ENCODE data around the gene R3HCC1L.

The R3HCC1L gene

DNA sequence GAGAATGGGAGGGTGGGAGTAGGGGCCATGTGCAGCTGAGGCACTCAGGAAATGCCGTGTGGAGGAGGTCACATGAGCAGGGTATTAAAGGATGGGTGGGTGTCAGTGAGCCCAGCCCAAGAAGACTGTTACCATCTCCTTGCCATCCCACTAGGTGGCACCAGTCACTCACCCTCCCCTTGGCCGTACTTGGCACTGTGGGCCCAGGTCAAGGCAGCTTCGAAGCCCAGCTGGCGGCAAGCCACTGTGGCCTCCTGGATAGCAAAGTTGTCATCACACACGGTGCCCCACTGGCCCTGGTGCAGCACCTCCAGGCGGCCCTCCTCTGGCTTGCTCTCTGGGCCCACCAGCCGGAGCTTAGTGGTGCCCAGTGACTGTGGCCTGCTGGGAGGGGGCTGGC lies 128.1 kb downstream of the R3HCC1L start:
- no peak for DNase-seq

DNA sequence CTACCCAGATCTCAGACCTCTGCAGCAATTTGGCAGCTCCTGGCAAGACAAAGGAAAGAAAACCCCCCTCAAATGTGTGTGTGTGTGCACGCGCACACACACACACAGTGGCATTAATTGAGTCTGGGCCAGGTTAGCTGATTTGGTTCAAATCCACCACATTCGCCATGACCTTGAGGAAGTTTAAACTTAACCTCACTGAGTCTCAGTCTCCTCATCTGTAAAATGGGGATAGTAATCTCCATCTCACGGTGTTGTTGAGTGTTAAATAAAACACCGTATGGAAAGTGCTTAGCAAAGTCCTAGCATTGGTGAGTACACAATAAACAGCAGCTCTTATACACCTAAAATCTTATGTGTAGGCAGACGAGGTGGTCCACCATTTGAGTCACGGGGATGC lies 128.6 kb downstream of the R3HCC1L start:
- no peak for DNase-seq

DNA sequence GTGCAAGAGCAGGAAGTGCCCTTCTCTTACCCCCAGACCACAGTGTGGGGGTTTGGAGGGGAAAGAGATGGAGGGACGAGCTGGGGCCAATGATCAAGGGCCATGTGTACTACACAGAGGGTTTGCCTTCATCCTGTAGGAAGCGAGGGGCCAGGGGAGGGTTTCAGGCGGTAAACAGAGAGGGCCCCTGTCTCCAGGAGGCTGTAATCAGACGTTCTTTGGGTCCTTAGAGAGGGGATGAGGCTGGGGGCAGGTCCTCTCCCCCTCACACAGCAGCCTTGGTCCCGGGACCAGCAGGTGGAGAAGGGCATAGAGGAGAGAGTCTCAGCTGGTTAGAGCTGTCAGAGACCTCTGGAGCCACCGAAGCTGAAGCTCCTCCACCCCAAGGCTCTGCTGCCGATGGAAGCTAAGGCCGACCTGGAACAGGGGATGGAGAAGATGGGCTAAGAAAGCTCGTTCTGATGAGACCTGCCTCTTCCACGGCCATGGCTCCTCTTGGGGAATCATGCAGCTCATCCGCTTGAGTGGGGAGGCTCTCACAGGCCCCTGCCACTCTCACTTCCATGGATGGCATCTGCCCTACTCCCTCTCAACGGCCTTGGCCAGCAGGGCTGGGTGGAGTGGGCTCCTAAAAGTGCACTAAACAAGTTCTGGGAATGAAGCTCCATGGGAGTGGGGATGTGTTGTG lies 130.1 kb downstream of the R3HCC1L start:
- no peak for DNase-seq

DNA sequence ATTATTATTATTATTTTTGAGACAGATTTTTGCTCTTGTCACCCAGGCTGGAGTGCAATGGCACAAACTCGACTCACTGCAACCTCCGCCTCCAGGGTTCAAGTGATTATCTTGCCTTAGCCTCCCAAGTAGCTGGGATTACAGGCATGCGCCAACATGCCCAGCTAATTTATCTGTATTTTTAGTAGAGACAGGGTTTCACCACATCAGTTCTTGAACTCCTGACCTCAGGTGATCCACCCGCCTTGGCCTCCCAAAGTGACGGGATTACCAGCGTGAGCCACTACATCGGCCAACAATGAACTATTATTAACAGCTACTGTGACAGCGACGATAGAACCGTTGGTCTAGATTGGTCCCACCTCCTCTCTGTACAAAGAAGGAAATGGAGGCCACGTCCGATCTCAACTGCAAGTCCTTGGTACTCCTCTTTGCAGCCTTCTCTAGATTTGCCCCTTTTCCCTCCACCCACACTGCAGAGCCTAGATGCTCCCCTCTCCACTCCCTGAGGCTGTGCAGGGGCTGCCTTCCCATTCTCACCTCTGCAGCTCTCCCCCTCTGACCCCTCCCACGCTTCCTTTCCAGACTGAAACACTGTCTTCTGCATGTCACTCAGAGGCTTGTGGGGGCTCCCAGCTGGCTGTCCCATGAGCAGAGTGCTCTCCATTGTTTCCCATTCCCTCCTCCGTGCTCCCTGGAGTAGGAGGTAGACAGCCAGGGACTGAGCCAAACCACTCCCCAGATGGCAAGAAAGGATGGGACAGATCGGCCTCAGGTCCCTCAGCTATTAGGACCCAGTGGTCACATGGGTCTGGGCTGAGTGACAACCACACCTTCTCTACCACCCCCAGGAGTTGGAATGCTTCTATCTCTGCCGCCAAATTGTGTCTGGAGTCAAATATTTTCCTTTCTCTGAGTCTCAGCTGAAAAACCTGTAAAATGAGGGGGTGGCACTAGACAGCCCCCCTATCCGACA lies 131.2 kb downstream of the R3HCC1L start:
- no peak for DNase-seq

DNA sequence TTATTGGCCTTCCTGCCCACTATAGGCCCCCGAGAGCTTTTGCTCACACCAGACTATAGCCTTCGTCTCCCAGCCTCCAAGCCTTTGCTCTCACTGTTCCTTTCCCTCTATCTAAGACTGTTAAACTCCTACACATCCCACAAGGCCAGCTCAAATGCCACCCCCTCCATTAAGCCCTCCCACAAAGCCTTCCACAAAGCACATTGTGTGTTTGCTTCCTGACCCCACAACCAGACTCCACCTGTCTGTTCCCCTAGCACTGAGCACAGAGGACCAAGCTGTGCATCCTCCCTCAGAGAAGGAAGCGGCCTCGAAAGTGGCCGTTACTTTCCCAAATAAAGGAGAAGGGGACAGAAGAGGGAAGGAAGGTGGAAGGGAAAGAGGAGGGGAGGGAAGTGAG lies 132.2 kb downstream of the R3HCC1L start:
- no peak for DNase-seq

DNA sequence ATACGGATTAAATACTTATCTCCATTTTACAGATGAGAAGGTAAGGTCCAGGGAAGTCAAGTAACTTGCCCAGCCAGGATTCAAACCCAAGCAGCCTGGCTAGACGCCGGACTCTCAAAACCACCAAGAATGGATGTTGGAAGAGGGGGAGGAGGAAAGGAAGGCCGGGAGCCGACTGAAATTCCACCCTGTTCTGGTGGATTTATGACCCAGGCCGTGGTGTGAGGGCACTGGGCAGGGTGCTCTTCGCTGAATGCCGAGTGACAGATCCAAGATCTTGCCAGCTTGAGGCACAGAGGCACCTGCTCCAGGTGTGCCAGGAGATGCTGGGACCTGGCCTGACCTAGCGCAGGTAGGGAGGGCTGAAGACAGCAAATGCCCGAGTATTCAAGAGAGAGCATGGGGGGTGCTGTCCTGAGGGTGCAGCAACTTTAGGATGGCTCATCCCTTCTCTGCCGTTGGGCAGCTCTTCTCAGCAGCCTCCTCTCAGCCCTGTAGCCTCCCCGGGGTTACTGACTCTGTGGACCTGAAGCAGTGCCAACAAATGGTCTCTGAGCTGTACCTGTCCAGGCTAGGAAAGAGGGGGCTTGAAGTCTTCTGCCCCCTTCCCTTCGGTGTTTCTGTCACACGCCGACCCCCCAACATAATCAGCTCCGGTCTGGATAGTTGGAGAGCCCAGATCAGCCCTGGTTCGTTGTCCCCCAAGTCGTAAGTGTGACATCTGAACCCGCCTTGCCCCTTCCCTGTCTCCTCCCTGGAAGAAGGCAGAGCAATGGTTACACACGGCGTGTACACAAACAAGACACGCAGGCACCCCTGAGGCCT lies 132.8 kb downstream of the R3HCC1L start:
- no peak for DNase-seq

DNA sequence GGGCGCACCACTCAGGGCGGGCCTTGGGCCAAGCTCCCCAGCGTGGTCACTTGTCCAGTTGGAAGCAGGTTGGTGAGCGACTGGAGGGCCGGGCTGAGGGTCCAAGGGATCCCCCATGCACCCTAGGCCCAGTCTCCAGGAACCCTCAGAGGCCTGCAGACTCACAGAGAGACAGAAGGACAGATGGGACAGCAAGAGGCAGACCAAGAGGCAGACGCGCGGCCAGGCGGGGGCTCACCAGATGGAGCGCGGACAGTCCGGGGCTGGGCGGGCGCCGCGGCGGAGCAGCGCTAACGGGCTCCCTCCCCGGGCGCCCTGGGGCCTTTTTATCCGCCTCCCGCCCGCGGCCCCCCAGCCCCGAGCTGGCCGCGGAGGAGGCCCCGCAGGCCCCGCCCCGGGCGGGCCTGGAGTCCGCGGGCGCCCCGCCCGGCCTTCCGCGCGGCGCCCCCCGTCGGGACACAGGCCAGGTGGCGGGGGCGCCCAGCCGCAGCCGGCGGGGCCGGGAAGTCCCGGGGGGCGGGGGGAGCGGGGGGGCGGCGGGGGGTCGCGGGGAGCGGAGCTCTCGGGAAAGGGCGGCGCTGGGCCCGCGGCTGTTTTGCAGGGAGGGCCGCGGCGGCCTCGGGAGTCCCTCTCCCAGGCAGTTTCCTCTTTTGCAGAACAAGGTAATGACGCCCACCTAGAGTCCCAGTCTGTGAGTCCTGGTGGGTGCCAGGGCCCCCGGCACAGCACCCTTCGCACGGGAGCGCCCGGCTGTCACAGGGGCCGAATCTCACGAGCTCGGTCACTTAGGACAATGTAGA lies 133.6 kb downstream of the R3HCC1L start, which contains the start of gene LOXL4:
Gene LOXL4 (minus strand): TSS at position 301 of the 800 bp plus-strand sequence. CDS start 5,175 bp downstream, outside the sequence.
- DNase-seq = no peak

DNA sequence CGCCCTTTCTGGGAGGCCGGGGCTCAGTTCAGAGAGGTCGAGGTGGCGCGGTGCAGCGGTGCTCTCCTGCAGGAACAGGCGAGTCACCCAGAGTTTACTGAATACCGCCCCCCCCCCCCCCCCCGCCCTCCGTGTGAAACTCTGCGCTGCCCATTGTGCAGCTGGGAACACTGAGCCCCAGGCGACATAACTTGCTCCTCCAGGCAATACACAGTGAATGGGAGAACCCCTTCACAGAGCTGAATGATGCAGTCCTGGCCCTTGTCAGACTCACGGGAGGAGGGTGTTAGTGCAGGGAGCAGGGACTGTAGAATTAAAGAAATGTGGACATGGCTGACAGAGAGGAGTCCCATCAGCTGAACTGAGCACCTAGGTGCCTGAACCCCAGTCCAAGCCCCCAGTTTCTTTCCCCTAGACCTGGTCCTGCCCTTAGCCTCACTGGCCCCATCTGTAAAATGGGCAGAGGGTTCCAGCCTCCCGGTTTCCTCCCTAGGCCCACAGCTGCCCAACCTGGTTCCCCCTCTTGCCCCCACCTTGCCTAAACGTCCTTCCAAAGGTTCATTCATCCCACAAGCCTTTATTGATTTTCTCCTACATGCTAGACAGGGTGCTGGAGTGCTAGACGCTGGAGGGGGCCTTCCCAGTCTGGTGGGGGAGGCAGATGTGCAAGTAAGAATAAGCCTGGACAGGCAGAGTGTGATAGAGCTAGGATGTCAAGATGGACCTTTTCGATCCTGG lies 134.4 kb downstream of the R3HCC1L start:
- no peak for DNase-seq

DNA sequence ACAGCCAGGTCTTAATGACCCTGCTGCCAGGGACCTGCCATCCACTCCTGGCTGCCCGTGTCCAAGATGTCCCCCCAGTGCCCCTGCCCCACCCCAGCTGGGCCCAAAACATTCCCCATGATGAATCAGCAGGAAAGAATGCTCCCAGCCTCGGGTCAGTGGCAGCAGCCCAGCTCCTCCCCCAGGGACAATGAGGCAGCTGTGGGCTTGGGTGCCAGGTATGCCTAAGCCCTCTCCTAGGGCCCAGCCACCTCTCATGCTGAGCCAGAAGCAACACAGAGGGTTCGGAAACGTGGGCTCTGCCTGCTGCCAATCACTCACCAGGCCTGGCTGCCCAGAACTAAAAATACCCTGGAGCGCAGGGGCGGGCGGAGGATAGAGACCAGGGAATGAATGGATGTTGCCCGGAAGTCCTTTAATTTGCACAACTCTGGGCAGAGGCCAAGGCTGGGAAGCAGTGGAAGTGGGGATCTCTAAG lies 135.0 kb downstream of the R3HCC1L start:
- DNase-seq = no peak

DNA sequence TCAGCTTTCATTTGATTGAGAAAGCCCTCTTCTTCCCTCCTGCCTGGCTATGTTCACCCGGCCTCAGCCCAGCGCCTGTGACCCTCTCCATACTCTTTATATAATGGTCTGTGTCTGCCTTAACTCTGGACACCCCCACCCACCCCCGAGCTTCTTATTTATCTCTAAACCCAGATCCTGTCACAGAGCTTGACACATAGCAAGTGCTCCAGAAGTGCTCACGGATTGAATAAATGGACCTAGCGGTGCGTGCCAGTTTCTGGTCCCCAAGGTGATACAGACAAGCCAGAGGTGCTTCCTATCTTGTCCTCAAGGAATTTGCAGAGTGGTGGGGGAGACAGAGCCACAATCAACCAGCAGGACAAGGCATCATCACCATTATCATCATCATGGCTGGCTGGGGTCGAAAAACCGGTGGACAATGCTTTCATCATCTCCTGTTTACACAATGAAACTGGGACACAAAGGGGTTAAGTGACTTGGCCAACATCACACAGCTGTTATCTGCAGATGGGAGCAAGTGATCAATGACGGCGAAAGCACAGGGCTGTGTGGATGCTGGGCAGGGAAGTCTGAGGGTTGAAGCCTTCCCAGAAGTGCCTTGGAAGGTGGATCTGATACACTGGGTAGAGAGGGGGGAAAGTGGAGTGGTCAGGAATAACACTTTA lies 135.8 kb downstream of the R3HCC1L start:
- DNase-seq = no peak

DNA sequence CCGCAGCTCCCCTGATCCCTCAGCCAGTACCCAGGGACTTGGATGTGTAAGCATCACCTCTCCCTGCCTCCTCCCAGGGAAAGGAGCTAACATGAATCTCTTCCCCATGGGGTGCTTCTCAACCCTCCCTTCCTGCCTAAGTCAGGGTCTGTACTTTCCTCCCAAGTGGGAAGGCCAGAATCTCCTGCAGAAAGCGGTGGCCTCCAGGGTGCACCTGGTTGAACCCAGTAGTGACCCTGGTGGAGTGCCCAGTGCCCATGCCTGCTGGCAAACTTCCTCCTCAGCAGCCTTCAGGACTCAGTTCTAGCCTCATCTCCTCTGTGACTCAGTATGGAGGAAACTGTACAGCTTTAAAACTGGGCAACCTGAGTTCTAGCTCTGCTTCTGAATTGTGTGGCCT lies 136.3 kb downstream of the R3HCC1L start:
- DNase-seq = no peak

DNA sequence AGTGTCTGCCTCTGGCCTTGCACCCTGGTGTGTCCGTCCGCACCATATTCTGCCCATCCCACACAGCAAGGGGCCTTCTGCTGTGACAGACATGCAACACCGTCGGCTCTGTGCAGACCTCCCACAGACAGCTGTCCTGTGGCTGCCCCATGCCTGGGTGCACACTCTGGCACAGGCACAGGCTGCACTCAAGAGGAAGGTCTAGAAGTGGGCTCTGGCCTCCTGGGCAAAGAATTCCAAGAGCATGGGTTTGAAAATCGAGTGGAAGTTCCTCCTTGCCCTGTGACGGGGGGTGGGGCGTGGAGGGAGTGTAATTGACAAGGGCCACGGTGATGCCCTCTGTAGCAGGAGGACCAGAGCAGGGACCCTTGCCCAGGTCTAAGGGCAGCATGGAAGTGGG lies 137.8 kb downstream of the R3HCC1L start:
- no peak for DNase-seq

DNA sequence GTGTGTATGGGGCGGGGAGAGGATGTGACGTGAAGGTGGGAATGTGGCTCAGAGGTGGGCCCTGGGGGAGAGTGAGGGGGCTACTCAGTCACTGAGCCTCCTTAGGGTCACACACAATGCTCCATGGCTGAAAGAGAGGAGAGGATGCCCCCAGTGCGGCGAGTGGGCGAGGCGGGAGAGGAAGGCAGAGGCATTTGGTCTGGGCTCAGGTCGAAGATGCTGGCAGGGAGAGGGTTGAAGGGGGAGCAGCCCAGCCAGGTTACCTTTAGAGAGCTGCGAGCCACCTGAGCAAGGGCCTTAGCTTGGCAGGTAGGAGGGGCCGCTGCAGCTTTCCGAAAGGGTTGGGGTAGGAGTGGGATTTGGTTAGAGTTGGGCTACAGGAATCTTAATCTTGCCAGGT lies 138.2 kb downstream of the R3HCC1L start:
- DNase-seq = no peak

DNA sequence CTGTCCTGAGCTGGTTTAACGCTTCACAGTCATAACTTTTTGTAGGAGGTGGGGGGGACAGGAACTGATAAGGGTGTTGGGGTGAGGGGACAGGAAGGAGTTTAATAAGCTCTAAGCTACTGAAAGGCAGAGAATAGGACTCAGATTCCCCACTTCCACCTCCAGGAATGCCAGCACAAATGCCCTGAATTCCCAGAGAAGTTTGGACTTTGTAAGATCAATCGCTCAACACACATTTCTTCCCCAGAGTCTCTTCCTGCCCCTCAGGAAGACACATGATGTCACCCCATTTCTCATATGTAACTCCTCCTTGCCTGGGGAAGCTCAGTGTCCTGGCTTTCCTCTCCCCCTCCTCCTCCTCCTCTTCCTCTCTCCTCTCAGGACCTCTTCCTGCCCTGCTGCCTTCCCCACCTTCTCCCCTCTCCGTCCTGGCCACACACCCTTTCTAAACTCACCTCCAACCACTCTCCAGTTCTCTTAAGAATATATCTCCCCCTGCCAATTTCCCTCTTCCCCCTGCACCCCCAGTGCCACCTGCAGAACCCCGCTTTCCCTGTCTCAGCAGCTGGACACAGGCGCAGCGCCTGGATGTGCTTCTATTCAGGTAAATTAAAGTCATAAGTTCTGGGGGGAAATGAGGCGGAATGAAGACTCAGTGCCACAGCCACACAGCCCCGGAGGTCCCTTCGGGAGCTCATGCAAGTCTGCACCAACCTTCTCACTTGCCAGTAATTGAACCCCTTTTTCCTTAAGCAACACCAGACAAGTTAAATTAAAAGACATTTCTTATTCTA lies 138.8 kb downstream of the R3HCC1L start:
- no peak for DNase-seq

DNA sequence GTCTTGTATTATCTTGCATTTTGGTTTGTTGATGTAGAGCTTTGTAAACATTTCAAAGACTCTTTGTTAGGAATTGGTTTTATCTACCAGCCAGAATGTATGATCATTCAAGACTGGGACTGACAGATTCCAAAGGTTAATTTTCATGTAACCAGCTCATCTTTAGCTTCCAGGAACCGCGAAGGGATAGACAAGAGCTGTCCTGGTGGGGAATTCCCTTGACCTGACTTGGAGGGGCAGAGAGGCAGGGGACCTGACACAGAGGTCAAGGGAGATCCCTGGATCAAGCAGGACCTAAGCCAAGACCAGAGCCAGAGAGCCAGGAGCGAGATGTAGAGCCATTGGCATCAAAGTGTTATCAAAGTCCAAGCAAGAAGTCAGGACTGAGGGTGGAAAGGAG lies 140.1 kb downstream of the R3HCC1L start:
- no peak for DNase-seq

DNA sequence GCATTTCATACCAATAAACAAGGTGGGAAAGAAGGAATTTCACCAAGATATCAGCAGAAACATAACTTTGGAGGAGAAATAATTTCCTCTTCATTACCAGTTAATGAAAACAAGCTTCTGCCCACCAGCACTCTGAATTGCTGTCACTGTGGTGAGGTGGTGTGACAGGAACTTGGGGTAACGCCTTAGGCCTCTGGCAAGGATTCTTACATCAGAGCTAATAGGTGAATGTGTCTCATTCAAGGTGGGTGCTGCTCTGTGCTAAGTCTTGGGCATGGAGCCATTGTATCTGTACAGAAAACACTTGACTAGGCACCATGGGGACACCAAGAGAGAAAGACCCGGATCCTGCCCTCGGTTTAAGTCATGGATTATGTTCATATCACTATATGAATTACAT lies 141.9 kb downstream of the R3HCC1L start:
- no peak for DNase-seq

DNA sequence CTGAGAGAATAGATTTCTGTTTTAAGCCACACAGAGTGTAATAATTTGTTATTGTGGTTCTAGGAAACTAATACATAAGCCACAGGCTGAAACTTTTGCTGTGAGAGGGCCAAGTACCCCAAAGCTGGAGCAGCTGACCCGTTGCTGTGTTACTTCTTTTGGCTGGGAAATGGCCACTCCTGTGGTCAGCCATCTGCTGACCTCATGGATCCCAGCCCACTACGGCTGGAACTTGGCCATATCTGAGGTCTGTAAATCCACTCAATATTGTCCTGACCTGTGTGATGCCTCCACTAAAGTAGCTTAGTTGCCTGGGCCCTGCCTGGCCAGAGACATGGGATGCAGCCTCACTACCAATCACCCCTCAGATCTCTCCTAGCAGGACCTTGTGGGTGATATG lies 151.0 kb downstream of the R3HCC1L start:
- no peak for DNase-seq

DNA sequence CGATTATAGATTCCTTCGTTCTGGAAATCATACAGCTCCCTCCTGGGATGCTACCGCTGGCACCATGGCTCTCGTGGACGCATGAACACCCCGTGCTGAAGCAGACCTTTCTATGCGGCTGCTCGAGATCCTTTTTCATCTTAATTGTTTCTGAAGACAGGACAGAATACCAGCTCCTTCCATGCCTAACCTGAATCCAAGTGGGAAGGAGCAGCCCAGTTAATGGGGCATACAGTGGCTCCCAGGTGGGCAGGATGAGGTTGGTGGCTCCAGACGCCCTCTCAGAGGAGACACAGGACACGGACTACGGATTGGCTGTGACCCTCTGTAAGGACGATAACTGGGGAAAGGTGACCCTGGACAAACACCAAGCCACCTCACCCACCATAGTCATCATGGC lies 152.0 kb downstream of the R3HCC1L start:
- no peak for DNase-seq

DNA sequence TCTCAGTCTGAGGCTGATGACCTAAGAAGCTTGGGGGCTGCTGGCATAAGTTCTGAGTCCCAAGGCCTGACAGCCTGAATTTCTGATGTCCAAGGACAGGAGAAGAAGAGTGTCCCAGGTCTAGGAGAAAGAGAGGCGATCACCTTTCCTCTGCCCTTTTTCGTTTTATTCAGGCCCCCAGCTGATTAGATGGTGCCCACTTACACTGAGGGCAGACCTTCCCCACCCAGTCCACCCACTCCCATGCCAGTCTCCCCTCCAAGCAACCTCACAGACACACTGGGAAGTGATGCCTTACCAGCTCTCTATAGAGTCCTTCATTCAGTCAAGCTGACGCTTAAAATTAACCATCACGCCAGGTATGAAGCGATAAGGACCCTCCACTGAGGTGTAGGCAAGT lies 152.9 kb downstream of the R3HCC1L start:
- no peak for DNase-seq

DNA sequence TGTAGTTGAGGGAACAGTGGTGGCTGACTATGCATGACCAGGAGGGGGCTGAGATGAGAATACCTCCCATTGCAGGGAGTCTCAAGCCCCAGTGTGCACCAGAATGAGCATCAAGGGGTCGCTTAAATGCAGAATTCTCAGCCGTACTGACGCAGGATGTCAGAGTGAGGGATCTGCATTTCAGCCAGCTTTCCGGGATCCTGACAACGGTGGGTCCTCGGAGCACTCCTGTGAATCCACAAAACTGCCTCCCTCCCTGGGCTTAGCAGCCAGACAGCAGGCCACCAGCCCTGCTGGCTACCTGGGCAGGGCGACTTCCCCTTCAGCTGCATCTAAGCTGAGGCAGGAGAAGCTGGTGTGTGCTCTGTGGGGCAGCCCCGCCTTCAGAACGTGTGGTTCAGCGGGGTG lies 155.3 kb downstream of the R3HCC1L start:
- DNase-seq = no peak
